Activated CD4-positive, alpha-beta T cell treated with anti-CD3 and anti-CD28 coated beads for 36 hours (primary cell): Measurements from ENCODE around the gene YTHDF1. TPM values are rescaled to one million over a fixed set of nuclear protein-coding genes. Genes with fewer than 3 reads are reported as not detected.
"Not testable (repeated sequence)": the region's sequence is repeated elsewhere in the genome, so short reads cannot be mapped to it uniquely, and the experiment has no call there.

Experiments
- ATAC-seq: fragments of 200-7000 bp; cut with Tn5 transposase; one replicate; pipeline ENCODE4 v1.10.0; 2021; ENCODE audit warnings: mild to moderate bottlenecking, moderate library complexity
- CTCF ChIA-PET: fragments of 350-600 bp; sonication (Branson Sonifier 250); formaldehyde crosslinking; loops from one replicate; lab custom pipeline; 2021; ENCODE audit warnings: antibody characterized with exemption; lab: Charles Lee
- POLR2A ChIA-PET: fragments of 350-600 bp; sonication (Branson Sonifier 250); formaldehyde crosslinking; loops from one replicate; lab custom pipeline; 2021; ENCODE audit warnings: antibody characterized with exemption, inconsistent platforms; lab: Charles Lee
- DNase-seq: peaks from one replicate; pipeline ENCODE4 v3.0.0-alpha.2; 2020
- H3K27ac Mint-ChIP-seq: one replicate; pipeline ENCODE4 v1.8.0; 2021; ENCODE audit warnings: mixed read lengths
- H3K27me3 Mint-ChIP-seq: one replicate; pipeline ENCODE4 v1.8.0; 2021; ENCODE audit warnings: mixed read lengths
- H3K36me3 Mint-ChIP-seq: one replicate; pipeline ENCODE4 v1.8.0; 2021; ENCODE audit warnings: low read depth, mixed read lengths
- H3K4me1 Mint-ChIP-seq: one replicate; pipeline ENCODE4 v1.8.0; 2021; ENCODE audit warnings: mixed read lengths
- H3K4me3 Mint-ChIP-seq: one replicate; pipeline ENCODE4 v1.8.0; 2021; ENCODE audit warnings: mild to moderate bottlenecking, moderate library complexity, mixed read lengths
- H3K9me3 Mint-ChIP-seq: one replicate; pipeline ENCODE4 v1.8.0; 2021; ENCODE audit warnings: low read depth, mixed read lengths
- intact Hi-C, 2 experiments: fragments of 100-400 bp; cut with DNase I in 1 of 2; cut with micrococcal nuclease in 1 of 2; formaldehyde crosslinking; loops; one replicate each; pipeline versions ENCODE4 v1.14.2 to v1.15.1; 2022 to 2024; cut with DNase I, micrococcal nuclease
- total RNA-seq, 2 experiments: library from RNA; stranded (reverse); gene quantifications; one replicate each; pipeline ENCODE4 v1.2.3, GENCODE V29; 2021

The YTHDF1 gene
- total RNA-seq, 2 experiments from 2014 or later: 32.2 to 32.6 TPM

GRCh38 chr20:63165356-63166192 is 50.4 kb downstream of the YTHDF1 start:
- CTCF ChIA-PET: no interaction called here
- DNase-seq (no peak), ATAC-seq (no peak)
- H3K4me1 Mint-ChIP-seq: no peaks in the 10 kb centered on the region
- no peak overlapping the region for H3K4me3 Mint-ChIP-seq
- intact Hi-C loops: no loop called here
- POLR2A ChIA-PET: no interaction called here
- peaks cover 5% of the 10 kb centered on the region for H3K27me3 Mint-ChIP-seq
- no peak overlapping the region for H3K27ac Mint-ChIP-seq
- no peaks in the 10 kb centered on the region for H3K36me3 Mint-ChIP-seq
- H3K9me3 Mint-ChIP-seq: no peaks in the 10 kb centered on the region

DNA sequence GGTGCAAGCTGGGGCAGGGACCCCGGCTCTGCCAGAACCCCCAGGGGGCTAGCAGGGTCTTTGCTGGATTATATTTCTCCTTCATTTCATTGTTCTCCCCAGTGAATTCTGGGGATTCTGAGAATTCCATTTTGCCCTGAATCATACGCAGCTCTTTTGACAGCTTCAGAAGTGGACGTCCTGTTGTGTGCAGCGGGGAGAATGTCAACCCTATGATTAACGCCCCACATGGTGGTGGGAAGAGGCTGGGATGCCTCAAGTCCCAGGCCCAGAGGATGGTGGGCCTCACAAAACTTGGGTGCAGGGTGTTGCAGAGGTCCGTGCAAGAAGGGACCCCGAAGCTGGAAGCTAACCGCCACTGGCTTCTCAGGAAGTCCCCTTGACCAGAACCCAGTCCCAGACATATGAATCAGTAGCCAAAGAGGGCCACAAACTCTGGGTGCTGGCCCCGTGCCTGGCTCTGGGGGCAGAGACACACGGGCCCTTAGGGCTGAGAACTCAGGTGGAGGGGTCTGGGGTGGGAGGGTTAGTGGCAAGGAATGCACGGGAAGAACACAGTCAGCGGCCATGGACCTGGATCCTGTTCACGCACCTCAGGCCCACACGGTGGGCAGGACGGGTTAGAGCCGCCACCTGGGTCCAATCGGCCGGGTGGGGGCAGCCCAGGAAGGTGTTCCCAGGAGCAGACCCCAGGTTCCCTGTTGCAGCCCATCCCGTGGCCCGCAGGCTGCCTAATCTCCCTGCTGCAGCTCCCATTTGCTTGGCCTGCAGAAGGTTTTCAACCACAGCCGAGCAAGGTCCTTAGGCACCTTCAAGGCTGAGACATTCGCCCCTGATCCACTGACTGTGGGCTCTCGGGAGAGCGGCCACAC is 51.2 kb downstream of the YTHDF1 start:
- CTCF ChIA-PET: no interaction called here
- no peak overlapping the region for H3K27ac Mint-ChIP-seq
- no peaks in the 10 kb centered on the region for H3K9me3 Mint-ChIP-seq
- H3K36me3 Mint-ChIP-seq: no peaks in the 10 kb centered on the region
- no peak for DNase-seq
- H3K27me3 Mint-ChIP-seq: peaks cover 5% of the 10 kb centered on the region
- H3K4me3 Mint-ChIP-seq: no peak overlapping the region
- POLR2A ChIA-PET: no interaction called here
- no peaks in the 10 kb centered on the region for H3K4me1 Mint-ChIP-seq
- intact Hi-C loops: no loop called here
- no peak for ATAC-seq

DNA sequence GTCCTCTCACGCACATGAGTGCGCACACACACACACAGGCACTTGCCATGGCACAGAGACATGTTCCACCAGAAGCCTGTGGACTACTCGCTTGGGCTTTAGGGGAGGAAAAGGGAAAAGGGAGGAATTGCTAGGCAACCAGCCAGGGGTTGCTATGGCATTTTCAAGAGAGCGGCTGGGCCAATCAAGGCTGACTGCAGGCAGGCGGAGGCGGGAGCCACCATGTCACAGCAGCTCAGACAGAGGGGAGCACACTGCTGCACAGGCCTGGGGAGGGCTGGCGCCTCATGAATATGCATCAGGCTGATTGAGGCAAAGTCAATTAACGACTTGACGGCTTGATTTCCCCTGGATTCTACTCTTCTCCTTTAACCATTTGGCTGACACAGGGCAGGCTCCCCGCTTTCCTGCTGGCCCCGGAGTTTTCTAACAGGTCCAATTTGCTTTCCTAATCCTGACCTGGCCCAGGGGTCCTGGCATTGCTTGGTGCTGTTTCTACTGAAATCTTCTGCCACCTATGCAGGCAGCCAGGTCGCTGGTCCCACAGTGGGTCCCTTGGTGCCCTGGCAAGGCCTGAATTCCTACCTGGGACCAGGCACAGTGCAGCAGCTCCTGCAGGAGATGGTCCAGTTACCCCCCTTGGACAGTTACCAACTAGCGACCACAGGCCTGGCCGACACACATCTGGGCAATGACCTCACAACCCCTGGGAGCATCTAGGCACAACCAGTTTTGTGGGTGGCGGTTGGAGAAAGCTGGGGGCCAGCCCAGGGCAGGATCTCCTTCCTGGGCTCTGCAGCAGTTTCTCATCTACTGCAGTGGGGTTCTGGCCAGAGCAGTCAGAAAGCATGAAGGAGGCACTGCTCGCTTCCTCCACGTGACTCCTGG is 52.1 kb downstream of the YTHDF1 start:
- no peak for DNase-seq
- Mint-ChIP-seq H3K4me3 (no peak overlapping the region), H3K9me3 (no peaks in the 10 kb centered on the region), H3K27me3 (peaks cover 2% of the 10 kb centered on the region), H3K4me1 (no peaks in the 10 kb centered on the region), H3K27ac (no peak overlapping the region), H3K36me3 (no peaks in the 10 kb centered on the region)
- no peak for ATAC-seq
- CTCF ChIA-PET: no interaction called here
- intact Hi-C loops: no loop called here
- POLR2A ChIA-PET: no interaction called here

- ChIA-PET CTCF (no interaction called here), POLR2A (no interaction called here)
- Mint-ChIP-seq H3K27ac (no peak overlapping the region), H3K9me3 (no peaks in the 10 kb centered on the region), H3K36me3 (no peaks in the 10 kb centered on the region), H3K4me3 (no peak overlapping the region), H3K4me1 (no peaks in the 10 kb centered on the region), H3K27me3 (peaks cover 2% of the 10 kb centered on the region)
- no peak for DNase-seq
- no peak for ATAC-seq
- intact Hi-C loops: no loop called here
Measured at GRCh38 chr20:63163171-63163570, 52.8 kb downstream of the YTHDF1 start.

- no peak overlapping the region for H3K27ac Mint-ChIP-seq
- H3K36me3 Mint-ChIP-seq: no peaks in the 10 kb centered on the region
- DNase-seq: no peak
- no peak for ATAC-seq
- peaks cover 2% of the 10 kb centered on the region for H3K27me3 Mint-ChIP-seq
- no peak overlapping the region for H3K4me3 Mint-ChIP-seq
- no peaks in the 10 kb centered on the region for H3K4me1 Mint-ChIP-seq
- intact Hi-C loops: no loop called here
- no peaks in the 10 kb centered on the region for H3K9me3 Mint-ChIP-seq
- ChIA-PET POLR2A (no interaction called here), CTCF (interaction anchor here (0.7 kb wide), 1 partner anchor 16 kb away, joined by 3 read pairs; no protein-coding TSS in a partner anchor)
Measured at GRCh38 chr20:63162206-63162795, 53.6 kb downstream of the YTHDF1 start.

- Mint-ChIP-seq H3K27ac (no peak overlapping the region), H3K36me3 (no peaks in the 10 kb centered on the region), H3K4me3 (no peak overlapping the region), H3K4me1 (no peaks in the 10 kb centered on the region), H3K27me3 (peaks cover 2% of the 10 kb centered on the region), H3K9me3 (no peaks in the 10 kb centered on the region)
- intact Hi-C loops: no loop called here
- DNase-seq: no peak
- no peak for ATAC-seq
- ChIA-PET POLR2A (no interaction called here), CTCF (interaction anchor here (0.7 kb wide), 1 partner anchor 17 kb away, joined by 3 read pairs; no protein-coding TSS in a partner anchor)
Measured at GRCh38 chr20:63161176-63161651, 54.7 kb downstream of the YTHDF1 start.

DNA sequence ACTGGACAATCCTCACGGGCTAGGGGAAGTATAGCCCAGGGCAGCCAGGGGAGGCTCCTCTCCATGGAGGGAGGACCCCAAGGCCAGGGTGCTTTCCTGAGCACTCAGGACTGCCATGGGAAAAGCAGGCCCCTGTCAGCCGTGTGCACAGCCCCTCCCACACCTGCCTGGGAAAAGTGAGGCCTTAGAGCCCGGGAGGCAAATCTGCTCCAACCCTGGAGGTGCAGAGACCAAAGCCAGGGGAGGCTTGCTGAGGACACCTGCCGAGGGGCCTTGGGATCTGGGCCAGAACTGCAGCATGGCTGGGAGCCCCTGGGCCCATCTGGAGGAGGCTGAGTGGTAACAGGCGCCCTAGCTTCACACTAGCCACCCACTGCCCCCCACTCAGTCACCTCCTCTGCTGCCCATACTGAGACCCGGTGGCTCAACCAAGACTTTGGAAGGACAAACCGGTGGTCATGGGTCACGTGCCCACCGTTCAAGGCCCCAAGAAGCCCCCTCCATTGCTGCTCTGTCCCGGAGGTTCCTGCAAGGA is 55.2 kb downstream of the YTHDF1 start:
- no peaks in the 10 kb centered on the region for H3K36me3 Mint-ChIP-seq
- no peak for ATAC-seq

GRCh38 chr20:63159826-63160640 is 55.9 kb downstream of the YTHDF1 start:
- no peak for DNase-seq
- Mint-ChIP-seq H3K27me3 (peaks cover 5% of the 10 kb centered on the region), H3K27ac (no peak overlapping the region), H3K9me3 (no peaks in the 10 kb centered on the region), H3K36me3 (no peaks in the 10 kb centered on the region), H3K4me1 (no peaks in the 10 kb centered on the region), H3K4me3 (no peak overlapping the region)
- intact Hi-C loops: no loop called here
- CTCF ChIA-PET: no interaction called here
- no peak for ATAC-seq
- POLR2A ChIA-PET: no interaction called here

More for the DNA sequence above, 55.2 kb downstream of the YTHDF1 start:
- intact Hi-C loops: no loop called here
- Mint-ChIP-seq H3K27ac (no peak overlapping the region), H3K4me1 (no peaks in the 10 kb centered on the region), H3K27me3 (peaks cover 5% of the 10 kb centered on the region), H3K9me3 (no peaks in the 10 kb centered on the region), H3K4me3 (no peak overlapping the region)
- no peak for DNase-seq
- CTCF ChIA-PET: no interaction called here
- POLR2A ChIA-PET: no interaction called here

DNA sequence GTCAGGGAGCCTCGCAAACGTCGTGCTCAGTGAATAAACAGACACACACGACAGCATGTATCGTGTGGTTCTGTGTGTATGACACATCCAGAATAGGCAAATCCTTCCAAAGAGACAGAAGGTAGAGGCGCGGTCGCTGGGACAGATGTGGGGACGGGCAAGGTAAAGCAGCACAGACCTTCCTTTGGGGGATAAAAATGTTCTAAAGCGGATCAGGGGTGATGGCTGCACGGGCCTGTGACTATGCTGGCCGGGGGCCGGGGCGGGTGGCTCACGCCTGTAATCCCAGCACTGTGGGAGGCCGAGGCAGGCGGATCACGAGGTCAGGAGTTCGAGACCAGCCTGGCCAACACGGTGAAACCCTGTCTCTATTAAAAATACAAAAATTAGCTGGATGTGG is 56.7 kb downstream of the YTHDF1 start:
- ATAC-seq, POLR2A ChIA-PET: not testable (repeated sequence)

GRCh38 chr20:63158845-63159244 is 57.1 kb downstream of the YTHDF1 start:
- Mint-ChIP-seq H3K27me3 (peaks cover 10% of the 10 kb centered on the region), H3K4me1 (no peaks in the 10 kb centered on the region), H3K4me3 (no peak overlapping the region), H3K27ac (no peak overlapping the region), H3K36me3 (no peaks in the 10 kb centered on the region), H3K9me3 (no peaks in the 10 kb centered on the region)
- no peak for DNase-seq
- no peak for ATAC-seq
- ChIA-PET POLR2A (no interaction called here), CTCF (no interaction called here)
- intact Hi-C loops: no loop called here

More for the DNA sequence above, 56.7 kb downstream of the YTHDF1 start:
- DNase-seq, H3K4me3 Mint-ChIP-seq, intact Hi-C loops, H3K36me3 Mint-ChIP-seq, H3K27ac Mint-ChIP-seq, H3K27me3 Mint-ChIP-seq, H3K4me1 Mint-ChIP-seq, H3K9me3 Mint-ChIP-seq, CTCF ChIA-PET: not testable (repeated sequence)
